HG03108 (cell line): Measurements from ENCODE around the gene COA8.

Source experiments
- ATAC-seq: cut with Tn5 transposase; IDR thresholded peaks from one replicate; pipeline ENCODE4 v1.9.1; 2021; ENCODE audit warnings: moderate library complexity; ENCODE audit not compliant: unreplicated experiment

Gene COA8

DNA sequence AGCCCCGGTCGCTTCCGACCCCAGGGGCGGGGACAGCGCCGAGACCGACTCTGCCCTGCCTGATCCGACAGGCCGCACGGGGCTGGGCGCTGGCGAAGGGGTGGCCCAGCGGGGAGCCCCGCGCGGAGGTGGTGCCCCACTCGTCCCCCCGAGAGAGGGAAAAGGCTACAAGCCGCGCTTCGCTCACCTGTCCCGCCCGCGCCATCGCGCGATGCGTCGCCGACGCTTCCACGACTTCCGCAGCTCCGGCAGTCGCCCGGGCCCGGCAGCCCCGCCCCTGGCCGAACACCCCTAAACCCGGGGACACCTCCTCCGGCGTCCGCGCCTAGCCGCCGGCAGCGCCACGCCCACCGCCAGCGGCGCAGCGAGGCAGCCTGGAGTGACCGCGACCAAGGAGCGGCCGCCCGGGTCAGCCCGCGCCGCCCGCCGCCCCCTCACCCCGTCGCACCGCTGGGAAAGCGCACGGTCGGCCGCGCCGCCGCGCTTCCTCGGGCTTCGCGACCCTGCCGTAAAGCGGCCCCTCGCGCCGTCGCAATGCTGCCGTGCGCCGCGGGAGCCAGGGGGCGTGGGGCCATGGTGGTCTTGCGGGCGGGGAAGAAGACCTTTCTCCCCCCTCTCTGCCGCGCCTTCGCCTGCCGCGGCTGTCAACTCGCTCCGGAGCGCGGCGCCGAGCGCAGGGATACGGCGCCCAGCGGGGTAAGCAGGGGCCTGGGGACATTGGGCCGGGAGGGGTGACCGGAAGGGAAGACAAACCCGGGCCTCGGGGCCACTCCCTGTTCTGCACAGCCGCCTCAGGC is at the start of gene COA8, which contains the start of gene BAG5:
Gene COA8 (plus strand): TSS at position 532 of the 797 bp plus-strand sequence. CDS start 42 bp downstream, at position 574.
Gene BAG5 (minus strand): TSS at position 229 of the 797 bp plus-strand sequence. CDS start 1,493 bp downstream, outside the sequence.
- ATAC-seq = peak; percentile 81

DNA sequence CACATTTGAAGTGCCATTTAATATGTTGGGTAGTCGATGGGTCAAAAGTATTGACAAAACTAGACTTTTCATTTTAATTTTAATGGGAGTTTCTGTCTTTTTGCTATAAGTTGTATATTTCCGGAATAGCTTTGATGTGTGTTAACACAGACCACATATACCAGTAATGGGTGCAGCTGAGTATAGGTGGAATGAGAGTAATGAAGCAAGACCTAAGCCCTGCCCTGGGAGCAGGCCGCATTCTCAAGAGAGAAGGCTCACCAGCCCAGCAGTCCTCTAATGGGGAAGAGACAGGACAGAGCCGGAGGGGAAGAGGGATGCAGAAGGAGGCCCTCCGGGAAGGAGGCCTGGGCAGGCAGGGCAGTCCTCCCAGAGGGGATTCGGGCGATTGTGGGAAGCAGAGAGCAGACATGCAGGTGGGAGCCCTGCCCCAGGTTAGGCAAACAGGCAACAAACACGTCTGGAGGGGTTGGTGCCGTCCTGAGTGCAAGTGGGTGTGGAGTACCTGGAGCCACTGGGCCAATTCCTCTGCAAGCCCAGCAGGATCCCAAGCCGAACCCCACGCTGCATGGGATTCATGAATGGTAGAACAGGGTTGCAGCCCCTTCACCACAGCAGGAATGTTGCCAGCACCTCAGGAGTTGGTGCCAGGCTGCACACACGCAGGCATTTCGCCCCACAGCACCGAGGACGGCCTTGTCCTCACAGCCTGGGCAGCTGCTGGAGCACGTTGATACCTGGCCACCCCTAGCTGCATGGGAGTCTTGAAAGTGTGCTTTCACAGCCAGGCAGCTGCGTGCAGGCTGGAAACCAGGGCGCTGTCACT is 48.0 kb upstream of the COA8 start:
- no peak for ATAC-seq

DNA sequence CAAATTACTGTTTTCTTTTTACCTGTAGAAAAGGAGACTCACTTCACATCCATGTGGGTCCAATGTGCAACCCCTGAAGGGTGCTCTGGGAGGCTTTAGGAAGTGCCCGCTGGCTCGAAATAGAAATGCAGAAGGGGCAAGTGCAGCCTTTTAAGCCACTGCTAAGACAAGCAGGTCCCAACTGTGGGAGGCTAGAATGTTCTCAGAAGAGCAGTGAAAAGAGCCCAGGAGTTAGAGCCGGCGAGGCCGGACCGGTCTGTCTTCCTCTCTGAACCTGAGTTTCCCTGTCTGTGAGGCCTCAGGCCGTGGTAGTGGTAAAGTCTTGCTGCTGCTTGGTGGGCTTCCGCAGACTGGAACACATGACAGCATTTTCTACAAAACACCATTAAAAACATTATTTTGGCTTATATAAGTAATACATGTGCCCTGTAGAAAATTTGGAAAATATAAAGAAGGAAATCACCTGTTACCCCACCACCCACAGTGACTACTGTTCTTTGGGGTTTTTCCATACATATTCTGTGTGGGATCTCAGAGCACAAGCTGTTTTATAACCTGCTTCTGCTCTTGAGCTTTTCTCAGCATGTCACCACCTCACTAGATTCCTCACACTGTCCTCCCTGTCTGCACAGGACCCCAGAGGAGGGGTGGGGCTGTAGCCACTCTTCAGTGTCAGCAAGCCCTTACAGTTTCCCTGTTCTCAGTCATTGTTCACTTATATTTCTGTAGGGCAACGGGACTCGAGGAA is 46.2 kb upstream of the COA8 start:
- no peak for ATAC-seq

GRCh38 chr14:103517174-103517566 is 45.6 kb upstream of the COA8 start:
- ATAC-seq = no peak

- no peak for ATAC-seq
These were observed 44.9 kb upstream of the COA8 start for GRCh38 chr14:103517721-103518421.

- no peak for ATAC-seq
These were observed 44.2 kb upstream of the COA8 start for GRCh38 chr14:103518422-103519042.

DNA sequence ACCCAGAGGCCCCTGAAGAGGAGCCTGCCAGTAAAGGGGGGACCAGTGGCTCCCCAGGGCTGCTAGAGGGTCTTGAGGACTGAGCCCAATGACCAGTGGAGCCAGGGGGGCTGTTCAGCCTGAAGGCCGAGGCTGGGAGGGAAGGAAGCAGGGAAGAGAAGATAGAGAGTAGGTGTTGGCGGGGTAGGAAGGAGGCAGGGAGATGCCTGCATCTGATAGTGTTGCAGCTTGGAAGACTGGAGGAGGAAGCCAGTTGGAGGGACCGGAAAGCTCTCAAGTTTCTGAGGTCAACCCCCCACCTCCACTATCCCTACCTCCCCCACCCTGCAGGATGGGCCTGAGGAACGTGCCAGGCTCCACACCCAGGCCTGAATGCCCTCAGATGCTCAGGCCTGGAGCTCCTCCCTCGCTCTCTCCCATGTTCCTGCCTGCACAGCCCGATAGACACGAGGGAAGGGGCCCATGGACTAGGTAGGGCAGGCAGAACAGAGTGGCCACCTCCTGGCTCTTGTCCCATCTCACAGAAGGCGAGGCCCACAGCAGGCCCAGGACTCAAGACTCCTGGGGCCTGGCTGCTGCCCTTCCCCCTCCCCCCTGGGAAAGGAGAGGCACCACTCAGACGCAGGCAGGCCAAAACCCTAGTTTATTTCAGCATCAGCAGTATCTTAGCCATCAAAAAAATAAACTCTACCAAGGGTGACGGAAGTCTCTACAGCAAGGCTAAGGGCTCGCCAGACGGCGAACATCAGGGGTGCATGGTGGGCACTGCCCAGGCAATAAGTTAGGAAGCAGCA is 43.5 kb upstream of the COA8 start:
- no peak for ATAC-seq

GRCh38 chr14:103519837-103520212 is 42.9 kb upstream of the COA8 start:
- no peak for ATAC-seq

GRCh38 chr14:103520269-103520656 is 42.5 kb upstream of the COA8 start:
- ATAC-seq = no peak

DNA sequence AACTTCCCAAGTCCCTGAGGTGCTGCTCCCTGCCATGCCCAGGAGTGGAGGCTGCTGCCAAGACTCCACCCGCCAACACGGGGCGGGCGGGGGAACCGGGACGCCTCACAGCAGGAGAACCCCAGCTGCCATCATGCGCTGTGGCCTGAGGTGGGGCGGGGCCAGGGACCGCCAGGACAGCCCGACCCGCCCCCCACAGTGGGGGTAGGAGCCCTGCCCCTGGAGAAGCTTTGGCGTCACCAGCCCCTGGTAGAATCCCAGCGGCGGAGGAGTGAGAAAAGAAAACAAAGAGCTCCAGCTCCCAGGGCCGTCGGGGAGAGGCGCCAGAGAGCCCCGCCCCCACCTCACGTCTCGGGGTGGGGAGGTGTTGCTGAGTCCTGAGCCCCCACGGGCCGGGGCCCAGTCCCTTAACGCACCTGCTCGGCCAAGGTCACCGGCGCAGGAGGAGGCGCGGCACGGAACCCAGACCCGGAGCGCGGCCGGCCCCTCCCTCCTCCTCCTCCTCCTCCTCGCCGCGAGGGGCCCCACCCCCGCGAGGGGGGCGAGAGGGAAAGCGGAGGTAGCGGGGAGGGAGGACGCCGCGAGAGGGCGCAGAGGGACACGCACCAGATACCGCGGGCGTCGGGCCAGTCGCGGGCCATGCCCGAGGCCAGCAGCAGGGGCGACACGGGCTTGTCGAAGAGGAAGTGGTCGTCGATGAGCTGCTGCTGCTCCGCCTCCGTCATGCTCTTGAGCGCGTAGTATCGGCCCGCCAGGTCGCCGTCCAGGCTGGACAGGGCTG is 41.9 kb upstream of the COA8 start:
- peak; percentile 40 for ATAC-seq

DNA sequence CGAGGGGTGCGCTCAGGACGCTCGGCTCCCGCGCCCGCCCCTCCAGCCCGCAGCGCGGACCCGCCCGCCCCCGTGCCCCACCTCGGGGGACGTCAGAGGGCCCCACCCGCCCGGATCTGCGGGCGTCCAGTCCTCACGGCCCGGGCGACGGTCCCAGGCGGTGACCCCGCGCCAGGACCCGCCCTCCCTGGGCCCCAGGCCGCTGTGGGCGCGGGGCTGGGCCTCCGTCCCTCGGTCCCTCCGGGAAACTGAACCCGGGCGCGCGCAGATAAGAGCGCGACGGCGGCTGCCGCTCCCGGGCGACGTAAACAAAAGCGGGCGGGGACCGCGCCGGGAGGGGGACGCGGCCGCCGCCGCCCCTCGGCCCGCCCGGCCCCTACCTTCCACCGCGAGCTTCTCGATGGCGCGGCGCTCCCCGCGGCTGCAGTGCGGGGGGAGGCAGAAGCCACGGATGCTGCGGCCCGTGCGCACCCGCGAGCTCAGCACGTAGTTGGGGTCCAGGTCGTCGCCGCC is 41.3 kb upstream of the COA8 start:
- ATAC-seq = no peak

DNA sequence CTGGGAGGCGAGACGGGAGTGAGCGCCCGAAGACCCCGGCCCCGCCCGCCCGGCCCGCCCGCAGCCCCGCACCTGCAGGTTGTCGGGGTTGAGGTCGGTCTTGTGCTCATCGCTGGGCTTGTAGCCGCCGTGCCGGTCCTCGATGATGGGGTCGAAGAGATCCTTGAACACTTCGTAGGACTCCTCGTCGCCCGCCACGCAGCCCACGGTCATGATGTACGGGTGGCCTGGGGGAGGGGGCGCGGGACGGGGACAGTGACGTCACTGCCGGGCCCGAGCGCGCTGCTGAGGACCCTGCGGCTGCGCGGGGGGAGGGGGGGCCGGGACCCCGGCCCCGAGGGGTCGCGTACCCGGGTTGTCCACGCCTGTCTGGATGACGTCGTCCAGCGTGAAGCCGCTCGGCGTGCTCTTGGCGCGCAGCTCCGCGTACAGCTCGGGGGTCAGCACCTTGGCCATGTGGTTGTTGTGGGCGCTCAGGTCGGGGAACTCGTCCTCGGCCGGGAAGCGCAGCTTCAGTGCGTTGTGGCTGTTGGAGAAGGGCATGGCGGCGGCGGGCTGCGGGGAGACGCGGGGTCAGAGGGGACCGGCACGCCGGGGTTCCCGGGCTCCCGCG is 40.7 kb upstream of the COA8 start:
- ATAC-seq = no peak

- no peak for ATAC-seq
These were observed 39.8 kb upstream of the COA8 start, which contains the start of gene CKB for GRCh38 chr14:103522649-103523574. Gene CKB (minus strand): TSS chr14:103522830. CDS start chr14:103522493, 337 bp downstream.

DNA sequence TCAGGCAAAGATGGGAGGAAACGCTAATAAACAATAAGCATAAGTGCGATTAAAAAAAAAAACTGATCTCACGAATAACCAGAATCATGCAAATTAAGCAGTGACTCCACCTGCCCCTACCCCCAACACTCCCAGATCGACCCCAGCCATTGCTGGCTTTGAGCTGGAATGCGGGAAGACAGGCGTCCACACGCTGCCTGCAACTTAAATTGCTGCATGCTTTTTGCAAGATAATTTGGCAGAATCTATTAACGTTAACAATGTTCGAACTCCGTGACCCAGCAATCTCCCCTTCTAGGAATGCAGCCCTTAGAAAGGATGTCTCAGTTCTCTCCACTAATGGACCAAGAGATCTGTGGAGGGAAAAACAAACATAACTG is 39.2 kb upstream of the COA8 start:
- no peak for ATAC-seq

DNA sequence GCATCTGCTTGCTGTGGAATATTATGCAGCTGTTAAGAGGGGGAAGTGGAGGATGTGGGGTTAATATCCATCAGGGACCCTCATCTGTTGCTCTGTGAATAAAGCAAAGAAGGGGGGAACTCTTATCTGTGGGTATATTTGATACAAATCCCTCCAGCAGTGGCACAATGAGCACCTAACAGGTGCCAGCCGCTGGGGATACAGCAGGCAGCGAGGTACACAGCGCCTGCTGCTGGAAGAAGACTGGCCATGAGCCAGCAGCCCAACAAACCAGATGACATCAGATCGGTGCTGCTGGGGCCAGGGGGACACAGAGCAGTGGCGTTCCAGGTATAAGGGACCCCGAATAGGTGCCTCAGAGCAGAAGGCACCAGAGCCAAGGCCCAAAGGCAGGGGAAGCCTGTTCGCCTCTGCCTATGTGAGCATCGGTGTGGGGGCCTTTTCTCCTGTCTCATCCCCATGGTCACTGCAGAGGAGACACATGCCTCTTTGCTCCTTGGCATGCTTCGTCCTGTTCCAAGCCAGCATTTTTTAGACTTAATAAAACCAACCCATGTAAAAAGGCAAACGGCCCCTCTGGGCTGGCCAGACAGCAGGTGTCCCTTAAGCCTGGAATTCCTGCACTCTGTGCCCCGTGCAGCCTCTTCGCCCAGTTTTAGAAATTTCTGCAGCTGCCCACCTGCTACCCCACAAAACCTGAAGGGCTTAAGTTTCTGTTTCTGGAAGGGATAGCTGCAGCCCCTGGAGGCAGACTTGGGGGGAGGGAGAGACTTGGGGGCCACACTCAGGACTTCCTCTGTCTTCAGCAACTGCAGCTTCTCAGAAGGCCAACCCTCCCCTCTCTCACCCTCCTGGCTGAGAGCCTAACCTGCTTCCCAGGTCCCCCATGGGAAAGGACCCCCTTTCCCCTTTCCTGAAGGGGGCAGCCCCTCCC is 38.5 kb upstream of the COA8 start:
- no peak for ATAC-seq
